GM19023 (cell line): ENCODE data around the gene MAN2B2.

Experiments
- ATAC-seq: cut with Tn5 transposase; IDR thresholded peaks from one replicate; pipeline ENCODE4 v1.9.1; 2021; ENCODE audit warnings: mild to moderate bottlenecking, moderate library complexity; ENCODE audit not compliant: unreplicated experiment

MAN2B2 gene

DNA sequence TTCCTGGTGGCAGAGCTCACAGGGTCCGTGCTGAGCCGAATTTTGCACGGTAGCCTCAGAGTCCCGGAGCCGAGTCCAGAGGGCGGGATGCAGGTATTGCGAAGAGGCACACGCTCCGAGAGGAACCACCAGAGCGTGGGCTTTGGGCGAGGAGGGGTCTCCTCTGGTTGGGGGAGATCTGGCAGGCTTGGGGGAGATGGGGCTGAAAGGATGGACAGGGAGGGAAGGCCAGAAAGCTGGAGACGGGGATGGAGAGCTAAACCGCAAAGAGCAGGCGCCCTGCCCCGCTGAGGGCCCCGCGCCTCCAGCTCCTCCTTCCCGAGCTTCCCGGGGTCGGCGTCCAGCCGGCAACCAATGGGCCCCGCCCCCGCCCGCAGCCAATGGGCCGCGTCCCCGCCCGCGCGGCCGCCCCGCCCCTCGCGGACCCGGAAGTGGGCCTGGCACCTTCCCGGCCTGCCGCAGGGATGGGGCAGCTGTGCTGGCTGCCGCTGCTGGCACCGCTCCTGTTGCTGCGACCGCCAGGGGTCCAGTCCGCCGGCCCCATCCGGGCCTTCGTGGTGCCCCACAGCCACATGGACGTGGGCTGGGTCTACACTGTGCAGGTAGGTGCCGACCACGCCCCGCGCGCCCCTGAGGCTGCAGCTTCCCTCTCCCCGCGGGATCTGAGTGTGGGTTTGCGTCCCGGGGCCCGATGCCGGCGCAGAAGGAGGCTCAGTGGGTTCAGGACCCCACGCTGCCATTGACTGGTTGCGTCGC, at the start of gene MAN2B2:
MAN2B2 (plus strand) TSS at position 443 of the 756 bp plus-strand sequence; CDS start at position 465, 22 bp downstream.
- ATAC-seq: peak; percentile 96

DNA sequence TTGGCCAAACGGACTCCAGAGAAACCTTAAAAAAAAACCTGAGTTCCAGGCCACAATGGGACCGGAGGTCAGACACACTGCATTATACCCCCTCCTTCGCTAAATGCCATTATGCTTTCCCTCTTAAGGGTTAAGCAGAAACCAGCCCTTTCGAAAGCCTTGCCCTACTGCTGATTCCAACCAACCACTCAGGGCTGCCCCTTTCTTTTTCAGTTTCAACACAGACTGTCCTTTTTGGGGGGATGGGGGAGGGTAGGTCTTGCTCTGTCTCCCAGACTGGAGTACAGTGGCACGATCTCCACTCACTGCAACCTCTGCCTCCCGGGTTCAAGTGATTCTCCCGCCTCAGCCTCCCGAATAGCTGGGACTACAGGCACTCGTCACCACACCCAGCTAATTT, 49.5 kb upstream of the MAN2B2 start:
- no peak for ATAC-seq

DNA sequence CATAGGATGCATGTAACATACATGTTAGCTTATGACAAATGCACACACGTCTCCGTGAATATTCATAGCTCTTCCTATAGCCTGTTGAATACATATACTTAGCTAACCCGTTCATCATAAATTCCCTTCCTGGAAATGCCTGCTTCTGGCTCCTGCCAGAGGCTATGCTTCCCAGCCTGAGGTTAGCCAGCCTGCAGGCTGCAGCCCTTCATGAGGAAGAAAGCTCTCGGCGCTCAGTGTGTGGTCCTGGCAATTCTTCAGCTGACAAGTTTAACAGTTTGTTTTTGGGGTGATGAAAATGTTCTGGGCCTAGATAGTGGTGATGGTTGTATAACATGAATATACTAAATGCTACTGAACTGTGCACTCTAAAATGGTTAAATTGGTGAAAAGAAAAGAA, 48.8 kb upstream of the MAN2B2 start:
- no peak for ATAC-seq

DNA sequence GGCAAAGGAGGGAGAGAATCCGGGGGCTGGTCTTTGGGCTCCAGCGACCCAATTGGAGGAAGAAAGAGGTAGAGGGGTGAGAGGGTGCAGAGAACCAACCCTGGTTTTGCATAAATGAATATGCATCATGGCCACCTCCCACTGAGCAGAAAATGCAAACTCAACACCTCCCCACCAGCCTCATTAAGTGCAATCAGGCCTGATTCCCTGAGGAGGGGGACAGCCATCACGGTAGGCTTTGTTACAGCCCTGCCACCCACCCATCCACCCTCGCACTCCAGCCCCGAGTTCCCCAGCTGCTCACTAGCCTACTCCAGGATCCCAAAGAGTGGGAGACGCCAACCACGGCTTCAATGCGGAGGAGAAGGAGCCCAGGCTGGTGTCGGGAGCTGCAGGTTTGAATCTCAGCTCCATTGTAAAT, 48.3 kb upstream of the MAN2B2 start:
- no peak for ATAC-seq

DNA sequence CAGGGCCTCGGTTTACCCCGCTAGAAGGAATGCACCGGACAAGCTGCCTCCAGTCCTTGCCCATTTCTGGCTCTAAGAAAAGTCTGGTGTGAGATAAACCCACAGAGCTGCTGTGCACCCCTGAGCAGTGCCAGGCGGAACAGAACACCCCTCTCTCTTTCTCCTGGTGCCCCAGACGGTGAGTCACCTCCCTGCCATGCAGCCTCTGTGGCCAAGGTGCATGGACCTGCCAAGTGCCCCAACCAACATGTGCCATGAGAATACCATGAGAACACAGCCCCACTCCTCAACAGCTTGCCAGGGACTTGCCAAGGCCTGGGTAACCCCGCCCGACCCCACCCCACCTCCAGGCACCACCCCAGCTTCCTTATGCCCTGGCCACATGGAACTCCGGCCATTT, 47.7 kb upstream of the MAN2B2 start:
- ATAC-seq: no peak

DNA sequence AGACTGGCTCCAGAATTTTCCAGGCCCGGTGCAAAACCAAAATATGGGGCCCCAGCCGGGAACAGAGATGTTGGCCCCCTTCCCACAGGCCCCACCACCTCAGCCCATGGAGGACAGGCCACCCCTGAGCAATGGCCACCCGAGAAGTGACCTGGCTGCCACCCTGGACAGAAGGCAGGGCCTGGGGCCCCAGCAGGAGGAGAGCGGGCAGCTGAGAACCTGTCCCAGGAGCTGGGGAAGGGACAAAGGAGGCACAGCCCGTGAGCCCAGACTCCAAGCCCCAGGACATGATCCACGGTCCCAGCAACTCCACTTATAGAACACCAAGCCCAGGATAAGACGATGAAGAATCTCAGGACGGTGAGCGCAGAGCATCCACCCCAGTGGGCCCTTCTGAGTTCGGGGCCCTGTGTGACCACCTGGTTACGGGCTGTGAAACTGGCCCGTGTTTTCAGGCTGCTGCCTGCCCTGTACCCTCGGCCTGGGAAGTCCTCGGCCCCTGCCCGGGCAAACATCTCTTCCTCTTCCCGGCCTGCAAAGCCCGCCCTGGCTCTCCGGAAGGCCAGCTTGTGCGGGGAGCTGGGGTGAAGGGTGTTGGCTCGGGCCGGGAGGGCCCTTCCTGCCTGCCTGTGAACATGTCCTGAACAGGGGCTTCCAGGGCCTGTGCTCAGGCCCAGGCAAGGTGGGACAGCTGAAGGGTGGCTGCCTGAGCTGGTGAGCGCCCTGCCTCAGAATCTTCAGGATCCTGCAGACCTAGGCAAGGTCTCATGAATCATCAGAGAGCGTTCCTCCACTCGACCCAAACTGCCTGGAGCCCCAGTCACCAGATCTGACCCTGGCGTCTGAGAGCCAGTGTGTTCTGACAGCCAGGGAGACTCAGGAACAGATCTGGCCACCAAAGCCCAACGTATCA, 47.0 kb upstream of the MAN2B2 start:
- no peak for ATAC-seq

DNA sequence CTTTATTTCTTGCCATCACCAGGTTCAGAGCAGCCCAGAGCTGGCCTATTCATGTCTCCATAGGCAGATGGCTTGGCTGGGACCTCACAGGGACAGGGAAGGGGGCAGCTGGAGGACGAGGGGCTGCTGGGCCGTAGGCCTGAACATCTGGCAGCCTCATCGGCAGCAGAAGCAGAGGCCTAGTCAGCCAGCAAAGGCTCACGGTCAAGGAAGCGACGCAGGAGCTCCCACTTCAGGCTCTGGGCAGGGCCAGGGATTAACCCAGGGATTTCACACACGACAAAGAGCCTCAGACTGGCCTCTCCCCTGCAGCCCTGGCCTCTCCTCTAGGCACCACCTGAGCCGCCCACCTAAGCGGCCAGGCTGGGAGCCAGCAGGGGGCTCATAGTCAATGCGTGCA, 46.0 kb upstream of the MAN2B2 start:
- ATAC-seq: no peak

DNA sequence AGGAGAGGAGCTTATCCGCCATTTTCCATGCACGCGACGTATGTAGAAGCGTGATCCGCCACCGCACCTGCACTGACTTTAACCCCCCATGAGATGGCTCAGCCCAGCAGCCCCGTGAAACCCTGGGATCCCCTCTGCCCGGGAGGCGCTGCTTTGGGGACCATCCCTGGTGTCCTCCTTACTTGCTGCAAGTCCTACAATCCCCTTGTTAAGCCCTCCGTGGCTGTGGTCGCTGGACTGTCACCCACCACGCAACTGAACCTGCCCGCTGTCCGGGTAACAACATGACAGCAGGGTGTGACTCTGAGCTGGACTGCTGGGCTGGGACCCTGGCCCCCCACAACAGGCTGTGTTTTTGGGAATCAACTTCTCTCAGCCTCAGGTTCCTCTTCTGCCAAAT, 44.7 kb upstream of the MAN2B2 start:
- ATAC-seq: no peak

DNA sequence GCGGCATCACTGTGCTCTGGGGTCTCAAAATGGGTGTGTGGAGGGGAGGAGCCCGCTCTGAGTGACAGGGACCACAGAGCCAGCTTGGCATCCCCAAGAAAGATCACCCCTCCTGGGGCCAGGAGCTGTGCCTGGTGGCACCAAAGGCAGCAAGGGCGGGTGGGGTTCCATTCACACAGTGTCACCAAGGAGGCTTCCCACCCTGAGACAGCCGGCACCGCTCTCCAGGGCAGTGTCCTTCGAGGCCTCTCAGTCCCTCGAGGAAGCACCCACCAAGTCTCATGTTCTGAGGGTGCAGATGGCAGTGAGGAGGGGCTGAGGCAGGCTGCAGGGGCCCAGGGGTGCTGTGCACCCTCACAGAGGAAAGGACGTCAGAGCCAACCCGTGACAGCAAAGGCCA, 44.0 kb upstream of the MAN2B2 start:
- ATAC-seq: no peak

DNA sequence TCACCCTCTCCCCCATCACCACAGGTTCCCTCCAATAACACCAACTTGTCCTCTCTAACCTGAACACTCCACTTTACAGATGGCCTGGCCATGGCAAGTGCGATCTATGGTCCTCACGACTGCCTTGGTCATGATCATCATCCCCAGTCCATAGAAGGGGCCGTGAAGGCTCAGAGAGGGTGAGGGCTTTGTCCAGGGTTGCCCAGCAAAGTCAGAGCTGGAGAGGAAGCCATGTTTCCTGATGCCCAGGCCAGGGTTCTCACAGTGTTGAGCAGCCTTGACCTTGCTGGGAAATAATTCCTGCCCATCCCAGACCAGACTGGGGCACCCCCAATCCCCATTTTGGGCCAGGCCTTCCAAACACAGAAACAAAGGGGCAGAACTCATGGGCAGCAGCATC, 42.9 kb upstream of the MAN2B2 start:
- ATAC-seq: no peak

DNA sequence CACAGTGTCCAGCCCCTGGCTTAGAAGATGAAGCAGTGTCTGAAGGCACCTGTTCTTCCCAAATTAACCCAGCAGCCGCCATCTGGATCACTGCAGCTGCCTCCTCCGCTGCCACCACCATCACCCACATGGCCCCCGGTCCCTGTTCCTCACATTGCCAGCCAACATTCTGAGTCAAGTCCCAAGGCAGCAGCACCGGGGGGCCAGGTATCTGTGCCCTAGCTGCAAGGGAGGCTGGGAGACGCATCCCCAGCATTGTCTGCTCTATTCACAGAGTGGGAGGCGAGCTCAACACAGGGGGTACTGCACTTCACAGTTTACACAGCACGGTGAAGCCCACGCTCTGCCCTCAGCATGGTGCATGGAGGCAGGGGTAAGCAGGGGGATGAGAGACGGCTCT, 42.3 kb upstream of the MAN2B2 start:
- ATAC-seq: no peak

DNA sequence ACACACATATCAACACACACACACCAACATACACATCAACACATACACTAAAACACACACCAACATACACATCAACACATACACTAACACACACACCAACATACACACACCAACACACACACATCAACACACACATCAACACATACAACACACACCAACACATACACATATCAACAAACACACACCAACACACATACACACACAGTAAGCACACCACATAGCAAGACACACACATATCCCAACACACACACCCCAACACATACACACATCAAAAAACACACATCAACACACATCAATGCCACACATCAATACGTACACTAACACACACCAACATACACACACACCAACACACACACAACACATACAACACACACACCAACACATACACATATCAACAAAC, 40.9 kb upstream of the MAN2B2 start:
- ATAC-seq: no peak

DNA sequence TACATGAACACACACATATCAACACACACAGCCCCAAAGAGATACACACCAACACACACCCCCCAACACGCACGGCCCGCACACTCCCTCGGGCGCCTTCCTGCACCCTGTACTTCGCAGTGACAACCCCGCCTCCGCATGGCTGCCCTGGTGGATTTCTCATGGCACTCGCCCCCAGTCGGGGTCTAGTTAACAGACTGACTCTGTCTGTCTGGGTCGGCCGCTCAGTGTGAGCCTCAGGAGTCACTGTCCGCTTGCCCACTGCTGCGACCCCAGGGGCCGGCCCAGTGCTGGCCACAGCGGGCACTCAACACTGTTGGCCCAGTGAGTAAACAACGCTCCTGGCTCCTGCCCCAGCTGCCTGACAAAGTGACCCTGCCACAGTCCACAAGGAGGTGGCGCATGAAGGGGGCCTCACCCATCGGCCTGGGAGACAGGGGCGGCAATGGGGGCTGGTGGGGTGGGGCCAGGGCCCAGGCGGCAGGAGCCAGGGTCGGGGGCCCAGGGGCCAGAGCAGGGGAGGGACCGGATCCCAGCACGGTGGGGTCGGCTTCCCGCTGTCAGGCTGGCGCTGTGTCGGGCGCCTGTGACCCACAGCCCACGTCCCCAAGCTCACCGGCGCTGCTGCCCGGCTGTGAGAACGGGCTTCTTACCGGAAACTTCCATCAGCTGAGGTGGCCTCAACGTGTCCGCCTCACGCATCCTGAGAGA, 40.2 kb upstream of the MAN2B2 start:
- ATAC-seq: no peak

DNA sequence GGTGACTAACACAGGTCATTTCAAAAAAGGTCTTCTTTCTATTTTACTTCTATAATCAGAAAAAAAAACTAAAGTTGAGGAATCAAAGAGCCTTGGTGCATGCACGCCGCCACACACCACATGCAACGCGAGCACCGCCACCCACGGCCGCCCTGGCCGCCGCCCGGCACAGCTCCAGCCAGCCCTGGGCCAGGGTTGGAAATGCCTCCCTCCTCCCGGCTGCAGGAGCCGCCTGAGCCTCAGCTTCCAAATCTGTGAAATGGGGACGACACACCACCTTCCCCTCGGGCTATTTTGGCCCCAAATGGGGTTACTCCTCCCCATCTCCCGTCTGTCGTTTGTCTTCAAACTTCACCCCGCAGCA, 39.7 kb upstream of the MAN2B2 start:
- ATAC-seq: no peak

DNA sequence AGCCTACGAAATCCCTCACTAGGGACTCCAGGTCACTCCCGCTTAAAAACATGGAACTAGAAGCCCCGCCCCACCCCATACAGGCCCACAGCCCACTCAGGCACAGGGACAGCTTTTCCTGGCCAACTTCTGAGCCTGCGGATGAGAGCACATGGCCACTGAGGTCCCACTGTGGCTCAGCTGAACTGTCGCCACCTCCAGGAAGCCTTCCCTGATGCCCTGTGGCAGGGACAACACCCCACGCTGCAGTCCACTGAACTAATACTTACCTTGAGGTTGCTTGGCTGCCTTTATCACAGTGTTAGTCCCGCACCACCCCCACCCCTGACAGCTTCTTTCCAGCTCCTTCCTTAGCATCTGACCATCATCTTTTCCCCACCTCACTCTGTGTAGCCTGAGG, 39.3 kb upstream of the MAN2B2 start:
- no peak for ATAC-seq

DNA sequence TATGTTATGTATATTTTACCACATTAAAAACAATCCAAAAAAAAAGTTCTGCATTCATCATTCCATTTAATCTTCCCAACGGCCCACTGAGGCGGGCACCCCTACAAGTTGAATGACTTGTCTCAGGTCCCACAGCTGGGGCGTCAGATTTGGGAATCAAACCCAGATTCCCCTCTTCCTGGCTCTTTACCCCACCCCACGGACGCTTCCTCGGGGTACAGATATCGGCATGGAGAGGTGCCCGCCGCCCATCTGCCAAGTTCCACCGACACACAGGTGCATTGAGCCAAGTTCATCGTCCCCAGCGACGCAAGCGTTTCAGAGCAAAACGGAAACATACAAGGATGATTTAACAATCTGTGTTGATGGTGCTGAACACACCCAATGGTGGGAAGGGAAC, 36.9 kb upstream of the MAN2B2 start:
- ATAC-seq: no peak

DNA sequence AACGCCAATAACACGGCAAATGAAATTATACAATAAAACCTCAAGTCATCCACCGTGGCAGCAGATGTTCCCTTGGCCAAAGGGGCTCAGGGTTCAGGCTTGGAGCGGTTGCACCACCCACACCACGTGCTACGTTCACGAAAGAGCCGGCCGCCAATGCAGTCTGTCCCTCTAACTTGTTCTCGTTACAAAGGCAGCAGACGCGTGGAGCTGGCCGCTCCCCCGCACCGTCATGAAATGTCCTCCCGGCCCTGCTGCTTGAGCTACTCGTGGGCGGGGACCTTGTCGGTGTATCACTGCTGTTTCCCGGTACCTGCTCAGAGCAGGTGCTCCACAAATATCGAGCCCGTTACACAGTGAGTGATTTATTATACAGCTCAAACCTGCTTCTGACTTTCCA, 36.4 kb upstream of the MAN2B2 start:
- ATAC-seq: no peak

DNA sequence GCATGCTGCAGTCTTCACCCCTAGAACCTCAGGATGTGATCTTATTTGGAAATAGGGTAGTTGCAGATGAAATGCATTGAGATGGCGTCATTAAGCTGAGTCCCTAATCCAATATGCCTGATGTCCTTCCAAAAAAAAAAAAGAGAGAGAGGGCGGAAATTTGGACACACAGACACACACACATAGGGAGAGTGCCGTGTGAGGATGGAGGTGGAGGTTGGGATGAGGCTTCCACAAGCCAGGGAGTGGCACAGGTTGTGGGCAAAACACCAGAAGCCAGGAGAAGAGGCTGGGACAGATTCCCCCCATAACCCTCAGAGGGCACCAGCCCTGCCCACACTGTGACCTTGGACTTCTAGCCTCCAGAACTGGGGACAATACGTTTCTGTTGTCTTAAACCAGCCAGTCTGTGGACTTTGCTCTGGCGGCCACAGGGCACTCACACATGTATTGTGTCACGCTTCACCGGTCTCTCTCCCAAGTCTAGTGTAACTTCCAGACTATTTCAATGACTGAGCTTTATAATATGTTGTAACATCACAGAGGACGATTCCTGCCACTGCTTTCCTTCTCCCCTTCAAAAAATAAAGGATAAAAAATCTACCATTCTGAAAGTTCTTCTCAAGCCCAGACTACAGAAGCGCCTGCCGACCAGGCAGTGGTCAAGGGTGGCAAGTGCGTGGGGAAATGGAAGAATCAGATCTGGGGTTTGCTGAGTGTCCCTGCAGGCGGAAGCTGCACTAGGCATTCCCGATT, 35.8 kb upstream of the MAN2B2 start:
- ATAC-seq: no peak

DNA sequence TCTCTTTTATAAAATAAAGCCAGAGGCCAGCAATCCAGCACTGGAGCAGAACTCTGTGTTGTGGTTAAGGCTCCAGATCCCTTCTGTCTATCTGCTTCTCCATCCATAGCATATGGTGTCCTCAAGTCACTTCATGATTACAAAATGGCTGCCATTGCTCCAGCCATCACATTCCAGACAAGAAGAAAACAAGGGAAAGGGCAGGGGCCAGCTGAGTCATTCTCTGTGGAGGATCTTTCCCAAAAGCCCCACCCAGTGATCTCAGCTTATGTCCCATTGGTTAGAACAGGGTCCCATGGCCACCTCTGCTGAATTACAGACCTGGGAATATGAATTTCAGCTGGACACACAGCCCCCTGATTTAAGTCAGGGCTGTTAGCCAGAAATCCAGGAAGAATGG, 34.1 kb upstream of the MAN2B2 start:
- ATAC-seq: no peak

DNA sequence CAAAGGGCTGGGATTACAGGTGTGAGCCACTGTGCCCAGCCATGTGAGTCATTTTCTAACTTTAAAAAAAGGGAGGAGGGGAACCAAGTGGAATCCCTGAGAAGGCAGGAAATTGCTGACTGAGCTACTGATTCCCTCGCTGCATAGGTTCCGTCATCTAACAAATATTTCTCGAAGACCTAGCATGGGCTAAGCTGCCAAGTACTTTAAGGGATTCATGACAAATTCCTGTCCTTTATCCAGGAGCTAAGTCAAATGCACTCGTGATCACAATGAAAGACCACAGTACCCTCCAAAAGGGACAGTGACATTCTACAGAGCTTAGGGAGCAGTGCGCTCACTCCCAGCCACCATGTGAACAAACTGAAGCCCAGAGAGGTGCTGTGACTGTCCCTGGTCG, 33.2 kb upstream of the MAN2B2 start:
- ATAC-seq: no peak

DNA sequence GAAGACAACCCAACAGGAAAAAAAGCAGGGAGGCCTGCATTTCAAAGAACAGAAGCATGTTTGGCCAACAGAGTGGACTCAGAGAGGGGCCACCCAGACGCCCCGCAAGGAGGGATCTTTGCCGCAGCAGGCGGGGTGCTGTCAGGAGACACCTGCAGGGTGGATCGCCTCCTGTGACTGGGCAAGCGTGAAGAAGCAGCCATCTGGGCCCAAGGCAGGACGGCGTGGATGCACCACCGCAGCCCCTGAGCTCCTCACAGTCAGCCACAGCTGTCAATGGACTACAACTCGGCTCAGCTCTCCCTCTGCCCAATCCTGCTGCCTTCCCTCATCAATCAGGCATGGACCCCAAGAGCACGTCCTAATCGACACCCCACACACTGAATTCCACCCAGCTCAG, 32.0 kb upstream of the MAN2B2 start:
- ATAC-seq: no peak
